ENCODE data around the gene SPG7. TPM values are rescaled to one million over a fixed set of nuclear protein-coding genes. Genes with fewer than 3 reads are reported as not detected.

The SPG7 gene
- total and polyA plus RNA-seq, 2 of the 4 experiments (the other 2 are of a cell fraction), result 94.6 to 96.8 TPM

DNA sequence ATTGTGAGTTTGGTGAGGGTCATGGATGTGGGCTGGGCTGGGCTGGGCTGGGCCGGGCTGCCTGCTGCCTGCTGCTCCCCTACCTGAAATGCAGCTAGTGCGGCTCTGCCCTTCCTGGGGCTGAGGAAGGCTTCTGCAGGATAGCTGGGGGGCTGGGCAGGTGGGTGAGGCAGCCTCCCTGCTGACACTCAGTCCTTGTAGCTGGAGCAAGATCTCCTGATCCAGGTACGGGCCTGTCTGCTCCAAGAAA lies 57.0 kb downstream of the SPG7 start:
- H4K20me1 ChIP-seq (ENCODE audit: insufficient read depth, low read length), result peaks cover 62% of the 10 kb centered on the region
- peak overlapping the region; percentile 77 for H2AK9ac ChIP-seq (replicated peaks; ENCODE audit: low read depth, low read length, poor library complexity)
- H4K5ac ChIP-seq (ENCODE audit: low read depth, low read length), result no peak overlapping the region
- no peak overlapping the region for H2AK5ac ChIP-seq (ENCODE audit: low read depth, low read length)
- CTCF ChIA-PET, result no interaction called here
- dilution Hi-C loops (cut with HindIII; ENCODE audit: low sequenced_read_pairs, unreplicated experiment) (no loop called here), in situ Hi-C loops (cut with MboI; ENCODE audit: low sequenced_read_pairs) (no loop called here), intact Hi-C loops (cut with micrococcal nuclease) (no loop called here)
- no peak overlapping the region for H3K27ac ChIP-seq (ENCODE audit: insufficient read depth, low read length)
- no peak overlapping the region for H3K14ac ChIP-seq (replicated peaks; ENCODE audit: low read depth, low read length)
- no peak overlapping the region for H4K8ac ChIP-seq (ENCODE audit: low read depth in 2 of 2, low read length in 2 of 2)
- peaks cover 9% of the 10 kb centered on the region for H3K9me1 ChIP-seq (ENCODE audit: insufficient read depth, low read length)
- TF ChIP-seq MAZ (IDR thresholded peaks at IDR 0.05; ENCODE audit: borderline replicate concordance, low read depth, low read length) (no peak), FOS (IDR thresholded peaks at IDR 0.05; ENCODE audit: low read depth, low read length) (no peak), MXI1 (IDR thresholded peaks at IDR 0.05; ENCODE audit: borderline replicate concordance, low read depth, low read length) (no peak)
- 43% methylated on average over 2 of the region's 3 CpGs; no CpG with 5 or more reads in 1 of the 2 experiments for WGBS, 2 experiments (ENCODE audit: extremely low coverage in 2 of 2, insufficient read length in 1 of 2)
- H3K23ac ChIP-seq (ENCODE audit: low read depth, low read length), result no peak overlapping the region
- peak overlapping the region; percentile 78 for H2AFZ ChIP-seq (replicated peaks; ENCODE audit: low read length, poor library complexity)
- H4K91ac ChIP-seq (ENCODE audit: insufficient read depth, low read depth, low read length), result no peak overlapping the region
- no TSS peak for BruUV-seq (replicated peaks)
- no peak overlapping the region for H3K56ac ChIP-seq (ENCODE audit: extremely low read depth, insufficient read depth, low read length)
- H3K4me3 ChIP-seq (ENCODE audit: insufficient read depth, low read depth, low read length), result no peak overlapping the region
- no peak for DNase-seq
- no peaks in the 10 kb centered on the region for H3K27me3 ChIP-seq (ENCODE audit: control insufficient read depth, insufficient read depth, low read length)
- no peak overlapping the region for H3K18ac ChIP-seq (ENCODE audit: low read depth, low read length)
- peaks cover 37% of the 10 kb centered on the region for H3K36me3 ChIP-seq (ENCODE audit: control insufficient read depth, insufficient read depth, low read length)
- no peak overlapping the region; the same call in 1 of the 2 replicates for H3K4me2 ChIP-seq (ENCODE audit: low read depth, low read length)
- peaks cover 21% of the 10 kb centered on the region for H3K4me1 ChIP-seq (ENCODE audit: control insufficient read depth, insufficient read depth, low read length)
- no peak overlapping the region for H3K9ac ChIP-seq (ENCODE audit: low read depth, low read length)
- peaks cover 27 to 49% of the 10 kb centered on the region in 2 experiments for H3K79me1 ChIP-seq (ENCODE audit: low read depth in 1 of 2, low read length in 2 of 2)
- no peak overlapping the region for H2BK20ac ChIP-seq (ENCODE audit: low read depth, low read length)
- no peak overlapping the region for H2BK120ac ChIP-seq (ENCODE audit: low read depth, low read length)
- H2BK5ac ChIP-seq (ENCODE audit: low read depth, low read length, poor library complexity, severe bottlenecking), result no peak overlapping the region
- H3K9me3 ChIP-seq (ENCODE audit: control insufficient read depth, insufficient read depth, low read length), result no peaks in the 10 kb centered on the region
- ATAC-seq (ENCODE audit: low read depth), result peak; percentile 0; the same call in 1 of the 2 replicates
- POLR2A ChIA-PET (ENCODE audit: unreplicated experiment), result no interaction called here
- H3K4ac ChIP-seq (ENCODE audit: low read depth, low read length), result no peak overlapping the region
- H2BK15ac ChIP-seq (ENCODE audit: low read depth, low read length), result no peak overlapping the region

Data from IMR-90 (cell line).